Activated CD4-positive, alpha-beta T cell treated with anti-CD3 and anti-CD28 coated beads, Interleukin-10, Interleukin-2, amounts not matched to agents 100 ng/mL and 50 ng/mL, durations not matched to agents 16 hours and 8 hours (primary cell): ENCODE results near the gene SUSD3.

Source experiments
- DNase-seq: peaks from one replicate; pipeline ENCODE4 v3.0.0-alpha.2; 2020

The SUSD3 gene

GRCh38 chr9:93030642-93031628, 27.6 kb upstream of the SUSD3 start:
- no peak for DNase-seq

- no peak for DNase-seq
Observed at GRCh38 chr9:93031629-93032430, 26.7 kb upstream of the SUSD3 start.

- no peak for DNase-seq
Observed at GRCh38 chr9:93032545-93032944, 26.0 kb upstream of the SUSD3 start.

- no peak for DNase-seq
Observed at GRCh38 chr9:93033531-93033930, 25.0 kb upstream of the SUSD3 start.

- no peak for DNase-seq
Observed at GRCh38 chr9:93035106-93035660, 23.3 kb upstream of the SUSD3 start.

- DNase-seq: no peak
Observed at GRCh38 chr9:93035821-93036351, 22.6 kb upstream of the SUSD3 start.

- no peak for DNase-seq
Observed at GRCh38 chr9:93036887-93037475, 21.5 kb upstream of the SUSD3 start.

GRCh38 chr9:93037476-93037971, 21.0 kb upstream of the SUSD3 start:
- no peak for DNase-seq

GRCh38 chr9:93038918-93039317, 19.6 kb upstream of the SUSD3 start:
- DNase-seq: no peak

- no peak for DNase-seq
Observed at GRCh38 chr9:93039456-93039855, 19.0 kb upstream of the SUSD3 start.

- DNase-seq: no peak
Observed at GRCh38 chr9:93039976-93040375, 18.5 kb upstream of the SUSD3 start.

- DNase-seq: no peak
Observed at GRCh38 chr9:93040409-93040808, 18.1 kb upstream of the SUSD3 start.

- peak; percentile 37 for DNase-seq
Observed at GRCh38 chr9:93041108-93041802, 17.2 kb upstream of the SUSD3 start.

- DNase-seq: no peak
Observed at GRCh38 chr9:93043122-93043521, 15.4 kb upstream of the SUSD3 start.

- no peak for DNase-seq
Observed at GRCh38 chr9:93045521-93045920, 13.0 kb upstream of the SUSD3 start.

GRCh38 chr9:93048566-93049448, 9.7 kb upstream of the SUSD3 start:
- DNase-seq: no peak

GRCh38 chr9:93049491-93049890, 9.0 kb upstream of the SUSD3 start:
- DNase-seq: no peak

- DNase-seq: no peak
Observed at GRCh38 chr9:93050231-93050630, 8.3 kb upstream of the SUSD3 start.

GRCh38 chr9:93051680-93052089, 6.8 kb upstream of the SUSD3 start:
- DNase-seq: no peak

GRCh38 chr9:93052791-93053540, 5.5 kb upstream of the SUSD3 start:
- DNase-seq: no peak
